ENCODE results near the gene CD74.

GRCh38 chr5:150400316-150401075 lies 12.2 kb downstream of the CD74 start:
- no peak for TF ChIP-seq CTCF (conservative IDR thresholded peaks at IDR 0.05)
- no peak for TF ChIP-seq ZFX (IDR thresholded peaks at IDR 0.05)

Measured in C4-2B (cell line).